Measurements from ENCODE around the gene PPP2R3A. TPM values are rescaled to one million over a fixed set of nuclear protein-coding genes. Genes with fewer than 3 reads are reported as not detected.

The PPP2R3A gene
- total and polyA plus RNA-seq, 2 of the 13 experiments (the other 11 are each of a cell fraction or from before 2014, with no cell fraction given) = 0.07 to 0.12 TPM

- DNase-seq (ENCODE audit: low spot score) (no peak), FAIRE-seq (no peak), ATAC-seq (no peak)
- no peaks in the 10 kb centered on the region for H3K27me3 ChIP-seq (ENCODE audit: control insufficient read depth in 1 of 2, insufficient read depth in 2 of 2, low read length in 2 of 2)
- H3K79me2 ChIP-seq (ENCODE audit: insufficient read depth, low read length) = no peaks in the 10 kb centered on the region
- H4K20me1 ChIP-seq (ENCODE audit: insufficient read depth, low read length) = no peaks in the 10 kb centered on the region
- no TSS peak for BruUV-seq (replicated peaks)
- H3K36me3 ChIP-seq (replicated peaks in 1 of 2; ENCODE audit: control insufficient read depth in 1 of 2, insufficient read depth in 2 of 2, low read length in 2 of 2) = no peaks in the 10 kb centered on the region
- intact Hi-C loops (cut with micrococcal nuclease; ENCODE audit: unreplicated experiment) = no loop called here
- H3K9ac ChIP-seq (ENCODE audit: insufficient read depth, low read depth, low read length) = no peak overlapping the region
- no peak overlapping the region for H3K4me2 ChIP-seq (ENCODE audit: low read depth, low read length)
- whole genome bisulfite sequencing (ENCODE audit: low lambda C conversion rate) = 0% methylated on average over 2 of the region's 2 CpGs
- in situ Hi-C loops (cut with HindIII; ENCODE audit: extremely low pct_ligation_motif_present, low pct_unique_long_range_greater_than_20kb) = no loop called here
- no peak overlapping the region for H2AFZ ChIP-seq (ENCODE audit: low read length)
- H3K4me3 ChIP-seq (replicated peaks in 1 of 3; ENCODE audit: insufficient read depth in 1 of 3, low read depth in 2 of 3, low read length in 3 of 3) = no peak overlapping the region
- no peaks in the 10 kb centered on the region for H3K9me3 ChIP-seq (ENCODE audit: low read length)
- no peak overlapping the region for H3K27ac ChIP-seq (ENCODE audit: extremely low read length, insufficient read depth, low read length)
- POLR2A ChIA-PET = no interaction called here
- CTCF ChIA-PET (ENCODE audit: low intra/inter-chr PET ratio, low total read pairs) = no interaction called here
- no peaks in the 10 kb centered on the region for H3K4me1 ChIP-seq (ENCODE audit: insufficient read depth, low read length)
- TF ChIP-seq SKIL (CRISPR knock-in tag; IDR thresholded peaks at IDR 0.05; ENCODE audit: borderline replicate concordance) (no peak), ZBTB10 (CRISPR knock-in tag; IDR thresholded peaks at IDR 0.05; ENCODE audit: borderline replicate concordance) (no peak), ZNF335 (CRISPR knock-in tag; IDR thresholded peaks at IDR 0.05) (no peak), ZNF337 (CRISPR knock-in tag; IDR thresholded peaks at IDR 0.05; ENCODE audit: borderline replicate concordance, low read depth) (no peak), SMARCC2 (IDR thresholded peaks at IDR 0.05) (no peak), RBAK (CRISPR knock-in tag; IDR thresholded peaks at IDR 0.05) (no peak), ZFAT (CRISPR knock-in tag; conservative IDR thresholded peaks at IDR 0.05) (no peak), SIX1 (CRISPR knock-in tag; IDR thresholded peaks at IDR 0.05; ENCODE audit: borderline replicate concordance) (no peak), DRAP1 (CRISPR knock-in tag; IDR thresholded peaks at IDR 0.05) (no peak), ESRRA (CRISPR knock-in tag; IDR thresholded peaks at IDR 0.05; ENCODE audit: low read depth) (no peak), PITX1 (CRISPR knock-in tag; IDR thresholded peaks at IDR 0.05) (no peak), BCLAF1 (IDR thresholded peaks at IDR 0.05) (no peak), PRDM10 (CRISPR knock-in tag; IDR thresholded peaks at IDR 0.05; ENCODE audit: low read depth) (no peak)
Measured at GRCh38 chr3:136038668-136039067, 73.1 kb downstream of the PPP2R3A start.

All from HepG2 (cell line).